ENCODE measurements around the gene TMEM248.
"Not testable (repeated sequence)": the region's sequence is repeated elsewhere in the genome, so short reads cannot be mapped to it uniquely, and the experiment has no call there.

The TMEM248 gene

GRCh38 chr7:66950311-66950710 is 29.3 kb downstream of the TMEM248 start:
- Mint-ChIP-seq H3K9me3 (no peaks in the 10 kb centered on the region), H3K4me1 (ENCODE audit: low read depth) (no peaks in the 10 kb centered on the region), H3K27ac (no peak overlapping the region), H3K36me3 (ENCODE audit: low read depth) (peaks cover 24% of the 10 kb centered on the region), H3K4me3 (no peak overlapping the region), H3K27me3 (ENCODE audit: low read depth) (no peaks in the 10 kb centered on the region)

DNA sequence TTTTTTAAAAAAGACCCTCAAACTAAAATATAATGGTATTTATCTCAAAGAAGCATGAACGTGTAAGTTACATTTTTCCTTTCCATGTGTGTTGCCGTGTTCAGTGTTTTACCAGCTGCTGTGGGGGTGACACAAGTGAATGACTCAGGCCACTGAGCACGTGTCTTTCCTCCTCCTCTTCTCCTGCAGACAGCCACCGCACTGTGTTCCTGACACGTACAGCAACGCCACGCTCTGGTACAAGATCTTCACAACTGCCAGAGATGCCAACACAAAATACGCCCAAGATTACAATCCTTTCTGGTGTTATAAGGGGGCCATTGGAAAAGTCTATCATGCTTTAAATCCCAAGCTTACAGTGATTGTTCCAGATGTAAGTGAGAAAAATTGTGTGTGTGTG is 29.7 kb downstream of the TMEM248 start:
- Mint-ChIP-seq H3K27ac (no peak overlapping the region), H3K36me3 (ENCODE audit: low read depth) (peaks cover 23% of the 10 kb centered on the region)

GRCh38 chr7:66952343-66953043 is 31.5 kb downstream of the TMEM248 start:
- Mint-ChIP-seq H3K27ac (no peak overlapping the region), H3K27me3 (ENCODE audit: low read depth) (no peaks in the 10 kb centered on the region), H3K4me1 (ENCODE audit: low read depth) (no peaks in the 10 kb centered on the region), H3K4me3 (no peak overlapping the region), H3K9me3 (no peaks in the 10 kb centered on the region), H3K36me3 (ENCODE audit: low read depth) (peaks cover 31% of the 10 kb centered on the region)

More for the DNA sequence above, 29.7 kb downstream of the TMEM248 start:
- Mint-ChIP-seq H3K9me3 (no peaks in the 10 kb centered on the region), H3K4me1 (ENCODE audit: low read depth) (no peaks in the 10 kb centered on the region), H3K27me3 (ENCODE audit: low read depth) (no peaks in the 10 kb centered on the region), H3K4me3 (no peak overlapping the region)

GRCh38 chr7:66953044-66953427 is 32.0 kb downstream of the TMEM248 start:
- Mint-ChIP-seq H3K27me3 (ENCODE audit: low read depth) (no peaks in the 10 kb centered on the region), H3K4me1 (ENCODE audit: low read depth) (no peaks in the 10 kb centered on the region), H3K36me3 (ENCODE audit: low read depth) (peaks cover 32% of the 10 kb centered on the region), H3K9me3 (no peaks in the 10 kb centered on the region), H3K27ac (no peak overlapping the region), H3K4me3 (no peak overlapping the region)

- no peaks in the 10 kb centered on the region for H3K4me1 Mint-ChIP-seq (ENCODE audit: low read depth)
- no peaks in the 10 kb centered on the region for H3K9me3 Mint-ChIP-seq
- H3K27me3 Mint-ChIP-seq (ENCODE audit: low read depth), result no peaks in the 10 kb centered on the region
- no peak overlapping the region for H3K4me3 Mint-ChIP-seq
- no peak overlapping the region for H3K27ac Mint-ChIP-seq
- peaks cover 30% of the 10 kb centered on the region for H3K36me3 Mint-ChIP-seq (ENCODE audit: low read depth)
Measured at GRCh38 chr7:66957595-66958290, 36.7 kb downstream of the TMEM248 start.

- Mint-ChIP-seq H3K4me1 (ENCODE audit: low read depth) (no peaks in the 10 kb centered on the region), H3K4me3 (no peak overlapping the region), H3K27ac (no peak overlapping the region), H3K9me3 (no peaks in the 10 kb centered on the region), H3K27me3 (ENCODE audit: low read depth) (no peaks in the 10 kb centered on the region), H3K36me3 (ENCODE audit: low read depth) (peaks cover 27% of the 10 kb centered on the region)
Measured at GRCh38 chr7:66958538-66959350, 37.7 kb downstream of the TMEM248 start.

- peaks cover 23% of the 10 kb centered on the region for H3K36me3 Mint-ChIP-seq (ENCODE audit: low read depth)
Measured at GRCh38 chr7:66960192-66960591, 39.2 kb downstream of the TMEM248 start.

DNA sequence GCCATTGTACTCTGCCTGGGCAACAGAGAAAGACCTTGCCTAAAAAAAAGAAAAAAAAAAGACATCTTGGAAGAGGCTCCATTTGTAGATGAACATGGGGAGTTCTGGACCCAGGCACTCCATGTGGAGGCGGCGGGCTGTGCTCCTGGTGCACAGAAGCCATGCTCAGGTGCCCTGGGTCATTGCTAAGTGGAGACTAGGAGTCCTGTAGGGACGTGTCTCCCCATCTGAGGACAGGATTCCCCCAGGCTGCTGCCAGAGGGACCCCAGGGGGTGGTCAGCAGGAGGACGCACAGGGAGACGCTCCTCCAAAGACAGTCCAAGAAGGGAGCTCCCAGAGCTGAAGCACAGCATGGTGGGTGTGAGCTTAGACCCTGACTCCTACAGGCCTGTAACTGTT is 40.1 kb downstream of the TMEM248 start:
- H3K9me3 Mint-ChIP-seq, result no peaks in the 10 kb centered on the region
- H3K27ac Mint-ChIP-seq, result no peak overlapping the region
- peaks cover 23% of the 10 kb centered on the region for H3K36me3 Mint-ChIP-seq (ENCODE audit: low read depth)
- no peak overlapping the region for H3K4me3 Mint-ChIP-seq
- H3K4me1 Mint-ChIP-seq (ENCODE audit: low read depth), result no peaks in the 10 kb centered on the region
- H3K27me3 Mint-ChIP-seq (ENCODE audit: low read depth), result no peaks in the 10 kb centered on the region

More at GRCh38 chr7:66960192-66960591, 39.2 kb downstream of the TMEM248 start:
- Mint-ChIP-seq H3K4me3 (no peak overlapping the region), H3K27ac (no peak overlapping the region), H3K9me3 (no peaks in the 10 kb centered on the region), H3K27me3 (ENCODE audit: low read depth) (no peaks in the 10 kb centered on the region), H3K4me1 (ENCODE audit: low read depth) (no peaks in the 10 kb centered on the region)

DNA sequence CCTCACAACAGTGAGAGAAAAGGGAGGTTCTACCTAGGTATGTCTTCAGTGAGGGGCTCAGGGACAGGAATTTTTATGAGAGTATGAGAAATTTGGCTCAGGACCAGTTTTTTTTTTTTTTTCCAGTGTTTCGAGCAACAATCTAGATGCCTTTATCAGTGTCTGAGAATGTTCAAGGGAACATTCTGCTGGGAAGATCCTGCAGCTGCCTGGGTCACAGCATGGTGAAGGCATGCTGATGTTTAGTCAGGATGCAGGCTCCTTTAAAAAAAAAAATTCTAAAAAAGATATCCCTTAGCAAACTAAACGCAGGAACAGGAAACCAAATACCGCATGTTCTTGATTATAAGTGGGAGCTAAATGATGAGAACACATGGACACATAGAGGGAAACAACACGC is 43.4 kb downstream of the TMEM248 start:
- H3K4me3 Mint-ChIP-seq, result no peak overlapping the region
- no peaks in the 10 kb centered on the region for H3K9me3 Mint-ChIP-seq
- no peaks in the 10 kb centered on the region for H3K4me1 Mint-ChIP-seq (ENCODE audit: low read depth)
- peaks cover 2% of the 10 kb centered on the region for H3K36me3 Mint-ChIP-seq (ENCODE audit: low read depth)
- H3K27ac Mint-ChIP-seq, result no peak overlapping the region
- no peaks in the 10 kb centered on the region for H3K27me3 Mint-ChIP-seq (ENCODE audit: low read depth)

GRCh38 chr7:66967029-66967428 is 46.0 kb downstream of the TMEM248 start:
- no peaks in the 10 kb centered on the region for H3K4me1 Mint-ChIP-seq (ENCODE audit: low read depth)
- no peaks in the 10 kb centered on the region for H3K27me3 Mint-ChIP-seq (ENCODE audit: low read depth)
- H3K4me3 Mint-ChIP-seq, result no peak overlapping the region
- H3K27ac Mint-ChIP-seq, result no peak overlapping the region
- H3K9me3 Mint-ChIP-seq, result no peaks in the 10 kb centered on the region
- H3K36me3 Mint-ChIP-seq (ENCODE audit: low read depth), result no peaks in the 10 kb centered on the region

DNA sequence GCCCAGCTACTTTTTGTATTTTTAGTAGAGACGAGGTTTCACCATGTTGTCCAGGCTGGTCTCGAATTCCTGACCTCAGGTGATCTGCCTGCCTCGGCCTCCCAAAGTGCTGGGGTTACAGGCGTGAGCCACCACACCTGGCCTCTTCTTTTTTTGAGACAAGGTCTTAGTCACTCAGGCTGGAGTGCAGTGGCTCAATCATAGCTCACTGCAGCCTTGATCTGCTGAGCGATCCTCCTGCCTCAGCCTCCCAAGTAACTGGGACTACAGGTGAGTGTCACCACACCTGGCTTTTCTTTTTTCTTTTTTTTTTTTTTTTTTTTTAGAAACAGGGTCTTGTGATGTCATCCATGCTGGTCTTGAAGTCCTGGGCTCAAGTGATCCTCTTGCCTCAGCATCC is 48.0 kb downstream of the TMEM248 start:
- H3K27ac Mint-ChIP-seq; H3K27me3 Mint-ChIP-seq (ENCODE audit: low read depth); H3K9me3 Mint-ChIP-seq; H3K4me3 Mint-ChIP-seq; H3K36me3 Mint-ChIP-seq (ENCODE audit: low read depth); H3K4me1 Mint-ChIP-seq (ENCODE audit: low read depth): not testable (repeated sequence)

- Mint-ChIP-seq H3K36me3 (ENCODE audit: low read depth) (no peaks in the 10 kb centered on the region), H3K4me3 (no peak overlapping the region), H3K27me3 (ENCODE audit: low read depth) (no peaks in the 10 kb centered on the region), H3K9me3 (no peaks in the 10 kb centered on the region), H3K4me1 (ENCODE audit: low read depth) (no peaks in the 10 kb centered on the region), H3K27ac (no peak overlapping the region)
Measured at GRCh38 chr7:66970310-66970709, 49.3 kb downstream of the TMEM248 start.

- Mint-ChIP-seq H3K27ac (no peak overlapping the region), H3K4me3 (no peak overlapping the region), H3K9me3 (peaks cover 6% of the 10 kb centered on the region), H3K4me1 (ENCODE audit: low read depth) (no peaks in the 10 kb centered on the region), H3K36me3 (ENCODE audit: low read depth) (no peaks in the 10 kb centered on the region), H3K27me3 (ENCODE audit: low read depth) (no peaks in the 10 kb centered on the region)
Measured at GRCh38 chr7:66974986-66975590, 54.1 kb downstream of the TMEM248 start.

GRCh38 chr7:66978312-66978711 is 57.3 kb downstream of the TMEM248 start:
- not testable (repeated sequence) for H3K4me3 Mint-ChIP-seq; H3K27me3 Mint-ChIP-seq (ENCODE audit: low read depth); H3K4me1 Mint-ChIP-seq (ENCODE audit: low read depth); H3K27ac Mint-ChIP-seq; H3K36me3 Mint-ChIP-seq (ENCODE audit: low read depth)
- H3K9me3 Mint-ChIP-seq, result peaks cover 13% of the 10 kb centered on the region

Data from T-helper 1 cell treated with Interleukin-12 subunit alpha and Interleukin-12 subunit beta and Interleukin-4 antibody, amounts not matched to agents 30 μg/mL and 1 μg/mL, for 36 hours (primary cell).